Smooth muscle cell (in vitro differentiated cells): ENCODE data around the gene KIRREL3. TPM values are rescaled to one million over a fixed set of nuclear protein-coding genes. Genes with fewer than 3 reads are reported as not detected.

Experiments
- DNase-seq: peaks from one replicate; lab custom pipeline; 2025; ENCODE audit not compliant: unreplicated experiment; lab: John Stamatoyannopoulos, UW
- H2AFZ ChIP-seq: fragments of 200-600 bp; sonication (generic); 2 replicates; pipeline ENCODE4 v1.6.0; 2016; ENCODE audit warnings: antibody characterized with exemption, low read depth, mild to moderate bottlenecking
- H3F3A ChIP-seq: fragments of 200-600 bp; sonication (generic); 2 replicates; pipeline ENCODE4 v1.6.0; 2017; ENCODE audit warnings: antibody characterized with exemption, low read depth
- H3K27ac ChIP-seq: fragments of 200-600 bp; sonication (generic); 2 replicates; pipeline ENCODE4 v1.5.1; 2016; ENCODE audit warnings: low read depth, mild to moderate bottlenecking
- H3K27me3 ChIP-seq: fragments of 200-600 bp; sonication (generic); 2 replicates; pipeline ENCODE4 v1.6.1; 2016; ENCODE audit warnings: low read depth, mild to moderate bottlenecking
- H3K36me3 ChIP-seq: fragments of 200-600 bp; sonication (generic); 2 replicates; pipeline ENCODE4 v1.5.1; 2016; ENCODE audit warnings: low read depth
- H3K4me1 ChIP-seq: fragments of 200-600 bp; sonication (generic); 2 replicates; pipeline ENCODE4 v1.5.1; 2016; ENCODE audit warnings: low read depth
- H3K4me2 ChIP-seq: fragments of 200-600 bp; sonication (generic); 2 replicates; pipeline ENCODE4 v1.6.0; 2016; ENCODE audit warnings: mild to moderate bottlenecking
- H3K4me3 ChIP-seq: fragments of 200-600 bp; sonication (generic); 2 replicates; pipeline ENCODE4 v1.5.1; 2016; ENCODE audit warnings: mild to moderate bottlenecking
- H3K79me2 ChIP-seq: fragments of 200-600 bp; sonication (generic); 2 replicates; pipeline ENCODE4 v1.6.0; 2016; ENCODE audit warnings: low read depth, mild to moderate bottlenecking
- H3K9ac ChIP-seq: fragments of 200-600 bp; sonication (generic); 2 replicates; pipeline ENCODE4 v1.6.0; 2016; ENCODE audit warnings: low read depth
- H3K9me3 ChIP-seq: fragments of 200-600 bp; sonication (generic); replicated peaks from 2 replicates; pipeline ENCODE4 v1.5.1; 2016; ENCODE audit warnings: low read depth
- H4K20me1 ChIP-seq: fragments of 200-600 bp; sonication (generic); 2 replicates; pipeline ENCODE4 v1.6.0; 2016; ENCODE audit warnings: low read depth
- CTCF ChIP-seq: fragments of 200-600 bp; sonication (generic); IDR thresholded peaks from 2 replicates; pipeline ENCODE4 v1.5.1; 2017; ENCODE audit warnings: borderline replicate concordance, mild to moderate bottlenecking, antibody characterized with exemption; ENCODE audit not compliant: insufficient read depth, poor library complexity, severe bottlenecking
- WGBS: methylation state at CpG from one replicate; pipeline ENCODE4 v1.1.7; 2016; ENCODE audit warnings: low lambda C conversion rate; 5-methylcytosine and 5-hydroxymethylcytosine counted together
- polyA plus RNA-seq: library from polyadenylated mRNA; unstranded; fragments of >200 nt; fragmentation: Nextera tagmentation; extraction: Ambion mirVana; gene quantifications from 2 replicates; pipeline ENCODE4 v1.2.1, GENCODE V29; 2016
- total RNA-seq: library from RNA; depleted of rRNA; stranded (reverse); fragments of >200 nt; gene quantifications from 2 replicates; pipeline ENCODE4 v1.2.3, GENCODE V29; 2014

Gene KIRREL3
- total and polyA plus RNA-seq, 2 experiments from 2014 or later, result 1.2 TPM; not detected in 1

DNA sequence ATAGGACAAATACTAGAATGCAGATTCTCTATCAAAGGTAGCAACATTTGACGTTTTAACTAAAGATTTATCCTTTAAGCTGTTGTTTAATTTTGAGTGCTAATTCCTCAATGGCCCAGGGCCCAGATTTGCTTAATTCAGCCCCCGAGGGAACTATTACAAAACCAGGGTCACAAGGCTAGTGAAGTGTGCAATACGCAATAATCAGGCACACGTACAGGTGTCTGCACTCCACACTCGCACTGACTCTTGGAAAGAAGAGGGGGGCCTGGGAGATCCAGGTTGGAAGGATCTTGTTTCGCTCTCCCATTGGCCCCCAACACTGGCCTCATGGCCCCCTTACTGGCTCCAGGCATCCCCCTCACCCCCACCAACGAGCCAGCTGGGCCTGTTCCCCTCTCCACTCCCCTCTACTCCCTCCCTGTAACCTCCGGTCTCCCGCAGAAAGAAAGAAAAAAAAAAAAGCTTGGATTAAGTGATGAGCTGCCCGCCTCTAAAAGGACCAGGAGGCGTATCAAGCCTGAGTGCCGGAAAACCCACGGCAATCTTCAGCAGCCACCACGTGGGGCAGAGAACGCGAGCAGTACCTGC lies 2.2 kb upstream of the KIRREL3 start:
- WGBS, result 21% methylated on average over 16 of the region's 16 CpGs
- Histone ChIP-seq H3K27ac (no peak overlapping the region), H3K4me1 (no peaks in the 10 kb centered on the region), H3F3A (no peaks in the 10 kb centered on the region), H3K4me3 (peak overlapping the region; percentile 29), H3K27me3 (peaks cover 97% of the 10 kb centered on the region), H4K20me1 (no peaks in the 10 kb centered on the region), H3K9me3 (no peaks in the 10 kb centered on the region), H3K4me2 (peak overlapping the region; percentile 82), H3K9ac (no peak overlapping the region), H3K79me2 (no peaks in the 10 kb centered on the region), H3K36me3 (no peaks in the 10 kb centered on the region), H2AFZ (no peak overlapping the region)
- no peak for DNase-seq
- TF ChIP-seq CTCF, result no peak

GRCh38 chr11:127000981-127001380 lies 411 bp upstream of the KIRREL3 start:
- H3K4me3 ChIP-seq, result peak overlapping the region; percentile 42
- no peak for DNase-seq

DNA sequence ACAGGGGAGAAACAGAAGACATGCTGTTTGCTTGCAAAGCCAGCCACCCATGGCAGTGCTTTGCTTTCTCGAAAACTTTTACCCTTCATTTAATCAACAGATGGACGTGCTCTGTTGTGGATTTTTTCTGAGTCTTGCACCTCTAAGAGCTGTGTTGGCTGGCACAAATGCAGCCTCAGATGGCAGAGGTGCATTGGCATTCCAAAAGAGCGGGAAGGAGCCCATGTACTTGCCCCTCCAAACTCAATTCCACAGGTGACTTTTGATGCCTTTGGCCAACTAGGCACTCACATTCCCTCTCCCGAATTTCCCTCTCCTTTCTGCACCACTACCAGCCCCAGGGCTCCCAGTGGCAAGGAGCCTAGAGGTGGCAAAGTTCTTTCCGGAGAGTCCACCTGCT lies 1.2 kb downstream of the KIRREL3 start:
- Histone ChIP-seq H3K4me3 (no peak overlapping the region), H3K4me2 (no peak overlapping the region), H3F3A (no peaks in the 10 kb centered on the region), H3K36me3 (no peaks in the 10 kb centered on the region), H3K79me2 (no peaks in the 10 kb centered on the region), H4K20me1 (no peaks in the 10 kb centered on the region), H3K4me1 (no peaks in the 10 kb centered on the region), H3K27me3 (peaks cover 98% of the 10 kb centered on the region), H2AFZ (no peak overlapping the region), H3K9ac (no peak overlapping the region), H3K27ac (no peak overlapping the region), H3K9me3 (no peaks in the 10 kb centered on the region)
- DNase-seq, result no peak
- WGBS, result 76% methylated on average over 5 of the region's 5 CpGs
- no peak for TF ChIP-seq CTCF

More at GRCh38 chr11:127000981-127001380, 411 bp upstream of the KIRREL3 start:
- peaks cover 100% of the 10 kb centered on the region for H3K27me3 ChIP-seq
- 16% methylated on average over 6 of the region's 6 CpGs for WGBS
- peak overlapping the region; percentile 26 for H2AFZ ChIP-seq
- H3K4me2 ChIP-seq, result peak overlapping the region; percentile 92
- H3K79me2 ChIP-seq, result no peaks in the 10 kb centered on the region
- H3K36me3 ChIP-seq, result no peaks in the 10 kb centered on the region
- no peak overlapping the region for H3K27ac ChIP-seq
- TF ChIP-seq CTCF, result no peak
- no peaks in the 10 kb centered on the region for H3K9me3 ChIP-seq
- no peaks in the 10 kb centered on the region for H3K4me1 ChIP-seq
- H4K20me1 ChIP-seq, result no peaks in the 10 kb centered on the region
- no peak overlapping the region for H3K9ac ChIP-seq
- no peaks in the 10 kb centered on the region for H3F3A ChIP-seq

- Histone ChIP-seq H3F3A (no peaks in the 10 kb centered on the region), H3K27me3 (peaks cover 83% of the 10 kb centered on the region), H4K20me1 (no peaks in the 10 kb centered on the region), H3K36me3 (no peaks in the 10 kb centered on the region), H3K4me3 (no peak overlapping the region), H3K4me1 (no peaks in the 10 kb centered on the region), H3K9ac (no peak overlapping the region), H3K9me3 (no peaks in the 10 kb centered on the region), H3K27ac (no peak overlapping the region), H3K79me2 (no peaks in the 10 kb centered on the region), H3K4me2 (no peak overlapping the region), H2AFZ (no peak overlapping the region)
- no peak for DNase-seq
- 86% methylated on average over 4 of the region's 4 CpGs for WGBS
- no peak for TF ChIP-seq CTCF
Observed at GRCh38 chr11:126997641-126998040, 2.9 kb downstream of the KIRREL3 start.
